Measurements from ENCODE around the gene CCDC88C. TPM values are rescaled to one million over a fixed set of nuclear protein-coding genes. Genes with fewer than 3 reads are reported as not detected.

Gene CCDC88C
- total RNA-seq, 1 experiment from 2014 or later: 33.2 TPM

DNA sequence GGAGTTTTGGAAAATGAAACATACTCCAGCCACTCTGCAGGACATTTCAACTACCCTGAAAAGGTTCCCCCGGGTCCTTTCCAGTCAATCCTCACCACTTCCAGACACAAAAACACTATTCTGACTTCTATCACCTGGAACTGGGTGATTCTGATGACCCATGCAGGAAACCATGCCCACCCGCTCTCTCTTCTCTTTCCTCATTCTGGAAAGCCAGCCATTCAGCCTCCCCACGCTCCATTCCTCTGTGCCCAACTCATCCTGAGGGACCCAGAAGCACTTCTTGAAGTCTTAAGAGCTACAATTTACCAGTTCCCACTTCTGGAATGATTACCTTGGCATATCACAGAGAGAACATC, 3.2 kb downstream of the CCDC88C start:
- CTCF ChIA-PET: interaction anchor here (0.6 to 1.3 kb wide), 3 partner anchors 85 to 449 kb away, joined by 3 to 9 read pairs (median 3); no protein-coding TSS in a partner anchor
- Mint-ChIP-seq H3K27me3 (ENCODE audit: unreplicated experiment) (no peaks in the 10 kb centered on the region), H3K27ac (ENCODE audit: unreplicated experiment) (no peak overlapping the region), H3K4me3 (ENCODE audit: low read depth, unreplicated experiment) (no peak overlapping the region), H3K9me3 (ENCODE audit: low read depth, unreplicated experiment) (no peaks in the 10 kb centered on the region), H3K4me1 (ENCODE audit: low read depth, unreplicated experiment) (peaks cover 32% of the 10 kb centered on the region), H3K36me3 (ENCODE audit: insufficient read depth, unreplicated experiment) (peaks cover 43% of the 10 kb centered on the region)
- BruUV-seq (replicated peaks): no TSS peak
- intact Hi-C loops (cut with micrococcal nuclease; ENCODE audit: unreplicated experiment): no loop called here
- TF ChIP-seq, protein P1, sequence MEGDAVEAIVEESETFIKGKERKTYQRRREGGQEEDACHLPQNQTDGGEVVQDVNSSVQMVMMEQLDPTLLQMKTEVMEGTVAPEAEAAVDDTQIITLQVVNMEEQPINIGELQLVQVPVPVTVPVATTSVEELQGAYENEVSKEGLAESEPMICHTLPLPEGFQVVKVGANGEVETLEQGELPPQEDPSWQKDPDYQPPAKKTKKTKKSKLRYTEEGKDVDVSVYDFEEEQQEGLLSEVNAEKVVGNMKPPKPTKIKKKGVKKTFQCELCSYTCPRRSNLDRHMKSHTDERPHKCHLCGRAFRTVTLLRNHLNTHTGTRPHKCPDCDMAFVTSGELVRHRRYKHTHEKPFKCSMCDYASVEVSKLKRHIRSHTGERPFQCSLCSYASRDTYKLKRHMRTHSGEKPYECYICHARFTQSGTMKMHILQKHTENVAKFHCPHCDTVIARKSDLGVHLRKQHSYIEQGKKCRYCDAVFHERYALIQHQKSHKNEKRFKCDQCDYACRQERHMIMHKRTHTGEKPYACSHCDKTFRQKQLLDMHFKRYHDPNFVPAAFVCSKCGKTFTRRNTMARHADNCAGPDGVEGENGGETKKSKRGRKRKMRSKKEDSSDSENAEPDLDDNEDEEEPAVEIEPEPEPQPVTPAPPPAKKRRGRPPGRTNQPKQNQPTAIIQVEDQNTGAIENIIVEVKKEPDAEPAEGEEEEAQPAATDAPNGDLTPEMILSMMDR (IDR thresholded peaks at IDR 0.05; ENCODE audit: unreplicated experiment): no peak
- DNase-seq: no peak

DNA sequence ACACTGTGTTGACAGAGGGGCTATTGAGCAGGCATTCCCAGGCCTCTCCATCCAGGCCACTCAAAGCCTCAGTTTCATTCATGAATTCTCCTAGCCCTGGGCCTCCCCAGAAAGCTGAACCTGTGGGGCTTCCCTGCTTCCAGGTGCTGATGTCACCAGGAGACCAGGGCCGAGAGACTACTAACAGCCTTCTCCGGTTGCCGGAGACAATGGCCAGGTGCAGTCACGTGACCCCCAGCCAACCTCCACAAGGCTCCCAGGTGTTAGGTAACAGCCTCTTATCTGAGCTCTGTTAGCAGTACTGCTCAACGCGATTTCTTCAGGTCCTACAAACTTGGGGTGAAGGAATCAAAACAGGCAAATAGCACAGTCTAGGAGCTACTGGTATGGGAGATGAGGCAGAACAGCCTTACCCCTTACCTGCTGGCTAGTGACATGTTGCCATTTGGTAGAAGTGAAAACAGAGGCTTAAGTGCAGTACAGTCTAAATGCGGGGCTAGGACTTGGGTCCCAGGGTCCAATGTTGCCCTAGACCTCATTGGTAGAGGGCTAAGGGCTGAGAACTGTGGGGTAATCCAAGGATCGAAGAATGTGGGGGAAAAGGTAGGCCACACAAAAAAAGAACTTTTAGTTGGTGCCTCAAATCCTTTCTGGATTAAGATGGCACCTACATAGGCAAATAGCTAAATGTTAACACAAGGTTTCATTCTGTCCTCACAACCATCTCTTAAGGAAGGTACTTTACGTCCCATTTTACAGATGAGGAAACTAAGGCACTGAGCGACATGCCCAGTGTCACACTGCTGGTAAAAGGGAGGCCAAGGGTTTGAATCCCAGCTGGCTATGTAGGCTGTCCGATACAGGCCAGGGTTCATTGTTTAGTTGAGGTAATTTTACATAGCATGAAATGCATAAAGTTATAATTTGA, 3.8 kb downstream of the CCDC88C start:
- intact Hi-C loops (cut with micrococcal nuclease; ENCODE audit: unreplicated experiment): no loop called here
- H3K9me3 Mint-ChIP-seq (ENCODE audit: low read depth, unreplicated experiment): no peaks in the 10 kb centered on the region
- peak overlapping the region; percentile 13 for H3K4me3 Mint-ChIP-seq (ENCODE audit: low read depth, unreplicated experiment)
- H3K27ac Mint-ChIP-seq (ENCODE audit: unreplicated experiment): no peak overlapping the region
- DNase-seq: peak; percentile 75
- no peaks in the 10 kb centered on the region for H3K27me3 Mint-ChIP-seq (ENCODE audit: unreplicated experiment)
- CTCF ChIA-PET: interaction anchor here (0.7 to 1.3 kb wide), 3 partner anchors 85 to 241 kb away, joined by 3 read pairs; no protein-coding TSS in a partner anchor
- no TSS peak for BruUV-seq (replicated peaks)
- H3K4me1 Mint-ChIP-seq (ENCODE audit: low read depth, unreplicated experiment): peaks cover 26% of the 10 kb centered on the region
- TF ChIP-seq, protein P1 (IDR thresholded peaks at IDR 0.05; ENCODE audit: unreplicated experiment): no peak
- H3K36me3 Mint-ChIP-seq (ENCODE audit: insufficient read depth, unreplicated experiment): peaks cover 43% of the 10 kb centered on the region

- TF ChIP-seq, protein P1 (IDR thresholded peaks at IDR 0.05; ENCODE audit: unreplicated experiment): no peak
- CTCF ChIA-PET: no interaction called here
- no TSS peak for BruUV-seq (replicated peaks)
- DNase-seq: no peak
- intact Hi-C loops (cut with micrococcal nuclease; ENCODE audit: unreplicated experiment): no loop called here
- Mint-ChIP-seq H3K27me3 (ENCODE audit: unreplicated experiment) (no peaks in the 10 kb centered on the region), H3K9me3 (ENCODE audit: low read depth, unreplicated experiment) (no peaks in the 10 kb centered on the region), H3K4me1 (ENCODE audit: low read depth, unreplicated experiment) (peaks cover 24% of the 10 kb centered on the region), H3K27ac (ENCODE audit: unreplicated experiment) (no peak overlapping the region), H3K4me3 (ENCODE audit: low read depth, unreplicated experiment) (peak overlapping the region; percentile 13), H3K36me3 (ENCODE audit: insufficient read depth, unreplicated experiment) (peaks cover 38% of the 10 kb centered on the region)
These were observed 4.7 kb downstream of the CCDC88C start for GRCh38 chr14:91412939-91413338.

GRCh38 chr14:91410771-91411536, 6.7 kb downstream of the CCDC88C start:
- intact Hi-C loops (cut with micrococcal nuclease; ENCODE audit: unreplicated experiment): no loop called here
- peaks cover 27% of the 10 kb centered on the region for H3K36me3 Mint-ChIP-seq (ENCODE audit: insufficient read depth, unreplicated experiment)
- no peaks in the 10 kb centered on the region for H3K9me3 Mint-ChIP-seq (ENCODE audit: low read depth, unreplicated experiment)
- BruUV-seq (replicated peaks): no TSS peak
- no peaks in the 10 kb centered on the region for H3K27me3 Mint-ChIP-seq (ENCODE audit: unreplicated experiment)
- peaks cover 24% of the 10 kb centered on the region for H3K4me1 Mint-ChIP-seq (ENCODE audit: low read depth, unreplicated experiment)
- TF ChIP-seq, protein P1 (IDR thresholded peaks at IDR 0.05; ENCODE audit: unreplicated experiment): no peak
- CTCF ChIA-PET: no interaction called here
- DNase-seq: no peak
- H3K27ac Mint-ChIP-seq (ENCODE audit: unreplicated experiment): no peak overlapping the region
- H3K4me3 Mint-ChIP-seq (ENCODE audit: low read depth, unreplicated experiment): no peak overlapping the region

Measured in Calu3 (cell line).